Kidney (tissue), 14 donors: Measurements from ENCODE around the gene MAGI1. TPM values are rescaled to one million over a fixed set of nuclear protein-coding genes. Genes with fewer than 3 reads are reported as not detected.

Experiments used
- DNase-seq, 5 donors: peaks; one replicate each; pipeline ENCODE4 v3.0.0-alpha.2; 2013 to 2020
- FAIRE-seq: peaks from 2 replicates; lab custom pipeline; 2012; peaks lifted over from hg19 to GRCh38; lab: Jason Lieb, UNC
- H3K27ac ChIP-seq, 2 donors: one replicate each; pipeline ENCODE4 v1.7.0; 2013; ENCODE audit warnings: low read depth in 2 of 2, low read length in 2 of 2, inconsistent platforms in 1 of 2
- H3K27me3 ChIP-seq: one replicate; pipeline ENCODE4 v1.7.1; 2013; ENCODE audit warnings: low read length, inconsistent platforms; ENCODE audit not compliant: control insufficient read depth, insufficient read depth
- H3K36me3 ChIP-seq, 3 donors: one replicate each; pipeline versions ENCODE4 v1.7.0 to v1.7.1; 2013; ENCODE audit warnings: low read length in 3 of 3, control low read depth in 1 of 3, inconsistent platforms in 1 of 3; ENCODE audit not compliant: insufficient read depth in 3 of 3, control insufficient read depth in 2 of 3
- H3K4me1 ChIP-seq, 3 donors: one replicate each; pipeline versions ENCODE4 v1.7.0 to v1.7.1; 2013; ENCODE audit warnings: low read length in 3 of 3, inconsistent platforms in 1 of 3, low read depth in 1 of 3; ENCODE audit not compliant: control insufficient read depth in 2 of 3, insufficient read depth in 2 of 3
- H3K4me3 ChIP-seq, 3 donors: one replicate each; pipeline versions ENCODE4 v1.7.0 to v1.8.1; 2013; ENCODE audit warnings: low read length in 3 of 3, control low read depth in 1 of 3, inconsistent platforms in 1 of 3
- H3K9ac ChIP-seq, 3 donors: one replicate each; pipeline versions ENCODE4 v1.7.0 to v1.7.1; 2013; ENCODE audit warnings: low read length in 3 of 3, control low read depth in 1 of 3, inconsistent platforms in 1 of 3
- H3K9me3 ChIP-seq, 3 donors: one replicate each; pipeline versions ENCODE4 v1.7.0 to v1.7.1; 2013; ENCODE audit warnings: low read length in 3 of 3, control low read depth in 1 of 3, inconsistent platforms in 1 of 3; ENCODE audit not compliant: control insufficient read depth in 2 of 3, insufficient read depth in 1 of 3
- CTCF ChIP-seq: IDR thresholded peaks from 3 replicates; pipeline ENCODE4 v1.5.1; 2012; ENCODE audit warnings: mild to moderate bottlenecking, moderate library complexity, borderline replicate concordance; ENCODE audit not compliant: insufficient read depth; ENCODE audit errors: extremely low read depth
- intact Hi-C: fragments of 100-400 bp; cut with DNase I; formaldehyde crosslinking; loops from one replicate; pipeline ENCODE4 v1.11.1; 2022
- polyA plus RNA-seq: library from polyadenylated mRNA; stranded (reverse); fragments of 350-450 nt; fragmentation: Illumina TruSeq; extraction: RNeasy Lipid Tissue Mini Kit (QIAGEN cat#74804); gene quantifications from one replicate; pipeline ENCODE4 v1.2.3, GENCODE V29; 2014; ENCODE audit warnings: low read depth, low replicate concordance; ENCODE audit not compliant: insufficient read depth
- total RNA-seq: library from RNA; stranded (reverse); fragmentation: NEBNext Ultra II Directional; extraction: Animal tissue kit (Norgen Biotek cat#: 25700); gene quantifications from one replicate; pipeline ENCODE4 v1.2.1, GENCODE V29; 2021
- donor health status: control.
- donor health status: control.
- donor health status: control.
- donor health status: control.
- donor health status: control.
- donor health status: DM: yes; HTN: yes; CAD: no.
- donor health status: Normal renal cell carcinoma (clear cell type).

MAGI1 gene
- total and polyA plus RNA-seq, 2 donors from 2014 or later: 8.2 to 42.8 TPM

- H3K27me3 ChIP-seq: no peaks in the 10 kb centered on the region
- H3K36me3 ChIP-seq: peaks cover 0 to 10% (median 2%) of the 10 kb centered on the region in 3 donors
- no peaks in the 10 kb centered on the region for H3K4me1 ChIP-seq
- DNase-seq (no peak), FAIRE-seq (no peak)
- H3K9me3 ChIP-seq: no peaks in the 10 kb centered on the region
- no peak overlapping the region for H3K9ac ChIP-seq
- intact Hi-C loops: loop anchor here (10.0 kb wide), 1 partner anchor 302 kb away; no protein-coding TSS in a partner anchor
- no peak for TF ChIP-seq CTCF
- H3K27ac ChIP-seq: no peak overlapping the region
- no peak overlapping the region for H3K4me3 ChIP-seq
Observed at GRCh38 chr3:65432388-65433003, 606.2 kb downstream of the MAGI1 start.

GRCh38 chr3:65425880-65426279 lies 612.8 kb downstream of the MAGI1 start:
- H3K4me1 ChIP-seq: no peaks in the 10 kb centered on the region
- no peak overlapping the region for H3K4me3 ChIP-seq
- FAIRE-seq: no peak
- intact Hi-C loops: no loop called here
- H3K36me3 ChIP-seq: peaks cover 0 to 6% (median 2%) of the 10 kb centered on the region in 3 donors
- no peak for DNase-seq
- H3K9ac ChIP-seq: no peak overlapping the region
- peak; percentile 22 for TF ChIP-seq CTCF
- no peaks in the 10 kb centered on the region for H3K27me3 ChIP-seq
- H3K27ac ChIP-seq: no peak overlapping the region
- H3K9me3 ChIP-seq: no peaks in the 10 kb centered on the region

GRCh38 chr3:65422154-65422553 lies 616.6 kb downstream of the MAGI1 start:
- FAIRE-seq (no peak), DNase-seq (no peak)
- intact Hi-C loops: no loop called here
- Histone ChIP-seq H3K9ac (no peak overlapping the region), H3K27ac (no peak overlapping the region), H3K4me1 (no peaks in the 10 kb centered on the region), H3K4me3 (no peak overlapping the region), H3K9me3 (no peaks in the 10 kb centered on the region), H3K27me3 (no peaks in the 10 kb centered on the region), H3K36me3 (no peaks in the 10 kb centered on the region)
- TF ChIP-seq CTCF: no peak

- H3K27ac ChIP-seq: no peak overlapping the region
- no peak for TF ChIP-seq CTCF
- H3K9me3 ChIP-seq: no peaks in the 10 kb centered on the region
- H3K36me3 ChIP-seq: no peaks in the 10 kb centered on the region
- DNase-seq (no peak), FAIRE-seq (no peak)
- H3K4me3 ChIP-seq: no peak overlapping the region
- no peaks in the 10 kb centered on the region for H3K4me1 ChIP-seq
- H3K27me3 ChIP-seq: no peaks in the 10 kb centered on the region
- intact Hi-C loops: no loop called here
- no peak overlapping the region for H3K9ac ChIP-seq
Observed at GRCh38 chr3:65419233-65419632, 619.5 kb downstream of the MAGI1 start.
